Measurements from ENCODE around the gene HIVEP3. TPM values are rescaled to one million over a fixed set of nuclear protein-coding genes. Genes with fewer than 3 reads are reported as not detected.

HIVEP3 gene
- total RNA-seq, 1 donor from 2014 or later, result 6.4 TPM

- intact Hi-C loops (cut with DNase I), result no loop called here
- no peak for DNase-seq
- ATAC-seq (ENCODE audit: poor library complexity), result no peak
Observed at GRCh38 chr1:41526956-41527561, 391.7 kb downstream of the HIVEP3 start.

- intact Hi-C loops (cut with DNase I), result no loop called here
- DNase-seq, result peak; percentile 34
- no peak for ATAC-seq (ENCODE audit: poor library complexity)
Observed at GRCh38 chr1:41525891-41526587, 392.7 kb downstream of the HIVEP3 start.

- DNase-seq (no peak), ATAC-seq (ENCODE audit: poor library complexity) (no peak)
- intact Hi-C loops (cut with DNase I), result no loop called here
Observed at GRCh38 chr1:41524676-41525675, 393.7 kb downstream of the HIVEP3 start.

GRCh38 chr1:41523949-41524675, 394.6 kb downstream of the HIVEP3 start:
- intact Hi-C loops (cut with DNase I), result no loop called here
- DNase-seq (no peak), ATAC-seq (ENCODE audit: poor library complexity) (no peak)

GRCh38 chr1:41523071-41523470, 395.7 kb downstream of the HIVEP3 start:
- intact Hi-C loops (cut with DNase I), result no loop called here
- ATAC-seq (ENCODE audit: poor library complexity), result no peak
- no peak for DNase-seq

GRCh38 chr1:41521766-41522165, 397.0 kb downstream of the HIVEP3 start:
- no peak for DNase-seq
- no peak for ATAC-seq (ENCODE audit: poor library complexity)
- intact Hi-C loops (cut with DNase I), result no loop called here

GRCh38 chr1:41520951-41521752, 397.6 kb downstream of the HIVEP3 start:
- DNase-seq (no peak), ATAC-seq (ENCODE audit: poor library complexity) (no peak)
- intact Hi-C loops (cut with DNase I), result no loop called here

GRCh38 chr1:41519667-41520066, 399.1 kb downstream of the HIVEP3 start:
- ATAC-seq (ENCODE audit: poor library complexity) (no peak), DNase-seq (no peak)
- intact Hi-C loops (cut with DNase I), result no loop called here

GRCh38 chr1:41518471-41518870, 400.3 kb downstream of the HIVEP3 start:
- intact Hi-C loops (cut with DNase I), result no loop called here
- ATAC-seq (ENCODE audit: poor library complexity), result no peak
- no peak for DNase-seq

- intact Hi-C loops (cut with DNase I), result no loop called here
- DNase-seq, result no peak
- ATAC-seq (ENCODE audit: poor library complexity), result no peak
Observed at GRCh38 chr1:41517062-41517438, 401.7 kb downstream of the HIVEP3 start.

- intact Hi-C loops (cut with DNase I), result no loop called here
- DNase-seq, result peak; percentile 96
- ATAC-seq (ENCODE audit: poor library complexity), result peak; percentile 98
Observed at GRCh38 chr1:41516168-41517061, 402.3 kb downstream of the HIVEP3 start.

GRCh38 chr1:41515778-41516167, 402.9 kb downstream of the HIVEP3 start:
- DNase-seq (no peak), ATAC-seq (ENCODE audit: poor library complexity) (no peak)
- intact Hi-C loops (cut with DNase I), result no loop called here

GRCh38 chr1:41515131-41515678, 403.5 kb downstream of the HIVEP3 start:
- intact Hi-C loops (cut with DNase I), result no loop called here
- ATAC-seq (ENCODE audit: poor library complexity) (peak; percentile 30), DNase-seq (no peak)

- intact Hi-C loops (cut with DNase I), result no loop called here
- DNase-seq (no peak), ATAC-seq (ENCODE audit: poor library complexity) (no peak)
Observed at GRCh38 chr1:41514381-41514780, 404.3 kb downstream of the HIVEP3 start.

GRCh38 chr1:41513383-41513735, 405.4 kb downstream of the HIVEP3 start:
- DNase-seq, result peak; percentile 26
- ATAC-seq (ENCODE audit: poor library complexity), result no peak
- intact Hi-C loops (cut with DNase I), result no loop called here

GRCh38 chr1:41512701-41513382, 405.9 kb downstream of the HIVEP3 start:
- no peak for ATAC-seq (ENCODE audit: poor library complexity)
- peak; percentile 37 for DNase-seq
- intact Hi-C loops (cut with DNase I), result no loop called here

- ATAC-seq (ENCODE audit: poor library complexity) (no peak), DNase-seq (no peak)
- intact Hi-C loops (cut with DNase I), result no loop called here
Observed at GRCh38 chr1:41511239-41511540, 407.5 kb downstream of the HIVEP3 start.
